ENCODE measurements around the gene PPP1R14B. TPM values are rescaled to one million over a fixed set of nuclear protein-coding genes. Genes with fewer than 3 reads are reported as not detected.

PPP1R14B gene
- total RNA-seq, 1 experiment from 2014 or later = 435 TPM

DNA sequence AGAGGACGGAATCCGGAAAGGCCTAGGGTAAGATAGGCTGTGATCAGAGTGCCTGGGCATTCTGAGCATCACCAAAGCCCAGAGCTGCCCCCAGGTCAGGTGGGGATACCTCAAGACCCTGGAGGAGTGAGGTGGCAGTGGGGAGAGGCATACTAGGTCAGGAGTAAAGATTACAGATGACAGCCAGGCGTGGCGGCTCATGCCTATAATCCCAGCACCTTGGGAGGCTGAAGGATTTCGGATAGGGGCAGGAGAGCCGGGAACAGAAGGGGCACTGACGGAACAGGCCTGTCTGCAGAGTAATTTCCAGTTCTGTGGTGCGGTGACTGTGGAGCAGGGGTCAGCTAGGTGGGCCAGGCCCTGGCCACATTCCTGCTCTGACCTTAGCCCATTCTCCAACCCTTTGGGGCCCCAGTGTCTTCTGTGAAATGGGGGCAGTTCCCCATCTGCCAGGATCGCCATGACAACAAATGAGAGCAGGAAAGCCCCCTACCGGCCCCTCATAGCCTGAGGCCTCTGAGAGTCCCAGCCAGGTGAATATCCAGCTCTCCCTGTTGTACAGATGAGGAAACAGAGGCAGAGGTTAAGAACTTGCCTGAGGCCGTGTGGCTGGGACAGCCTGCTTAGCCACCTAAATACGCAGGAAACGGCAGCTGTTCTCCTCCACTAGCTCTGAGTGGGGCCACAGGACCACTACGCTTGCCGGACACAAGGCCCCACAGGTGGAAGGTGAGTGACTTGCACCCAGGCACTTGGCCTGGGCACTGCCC lies 28.5 kb upstream of the PPP1R14B start:
- TF ChIP-seq CTCF (conservative IDR thresholded peaks at IDR 0.05) (no peak), EZH2 (IDR thresholded peaks at IDR 0.05; ENCODE audit: low read depth) (no peak)
- H3K4me3 ChIP-seq = no peak overlapping the region
- H3K4me1 ChIP-seq (replicated peaks; ENCODE audit: insufficient read depth) = peaks cover 29% of the 10 kb centered on the region
- H3K9me3 ChIP-seq (ENCODE audit: insufficient read depth, low read depth) = no peaks in the 10 kb centered on the region
- no peak overlapping the region for H2AFZ ChIP-seq
- peaks cover 25% of the 10 kb centered on the region for H3K79me2 ChIP-seq (ENCODE audit: low read depth)
- DNase-seq = peak in 1 of 2 experiments; percentile 18
- H4K20me1 ChIP-seq (ENCODE audit: insufficient read depth) = no peaks in the 10 kb centered on the region
- no peak overlapping the region for H3K4me2 ChIP-seq
- POLR2A ChIA-PET (ENCODE audit: unreplicated experiment) = interaction anchor here (0.7 kb wide), 1 partner anchor 662 kb away, joined by 18 read pairs; no protein-coding TSS in a partner anchor
- H3K36me3 ChIP-seq (ENCODE audit: low read depth) = no peaks in the 10 kb centered on the region
- H3F3A ChIP-seq (ENCODE audit: insufficient read depth, low read depth) = peaks cover 53% of the 10 kb centered on the region
- intact Hi-C loops (cut with micrococcal nuclease; ENCODE audit: unreplicated experiment) = no loop called here
- CTCF ChIA-PET = interaction anchor here (1.0 to 1.1 kb wide), 2 partner anchors 29 to 57 kb away, joined by 3 to 5 read pairs; no protein-coding TSS in a partner anchor
- H3K9me2 ChIP-seq (ENCODE audit: insufficient read depth) = no peaks in the 10 kb centered on the region
- no TSS peak for BruUV-seq (replicated peaks)
- no peaks in the 10 kb centered on the region for H3K27me3 ChIP-seq (ENCODE audit: insufficient read depth, low read depth)
- H3K27ac ChIP-seq = no peak overlapping the region

GRCh38 chr11:64269540-64270220 lies 22.9 kb upstream of the PPP1R14B start:
- intact Hi-C loops (cut with micrococcal nuclease; ENCODE audit: unreplicated experiment) = loop anchor here (1.0 kb wide), 5 partner anchors 16 to 65 kb away; partner anchors contain the start of genes ESRRA, FKBP2 and GPR137
- TF ChIP-seq EZH2 (IDR thresholded peaks at IDR 0.05; ENCODE audit: low read depth) (no peak), CTCF (conservative IDR thresholded peaks at IDR 0.05) (peak; percentile 35; the same call in 1 of the 2 replicates)
- H3K4me3 ChIP-seq = peak overlapping the region; percentile 63
- no peaks in the 10 kb centered on the region for H3K27me3 ChIP-seq (ENCODE audit: insufficient read depth, low read depth)
- H3K4me1 ChIP-seq (replicated peaks; ENCODE audit: insufficient read depth) = peaks cover 25% of the 10 kb centered on the region
- H2AFZ ChIP-seq = peak overlapping the region; percentile 78
- DNase-seq = peak; percentile 99
- BruUV-seq (replicated peaks) = TSS peak; percentile 59
- H4K20me1 ChIP-seq (ENCODE audit: insufficient read depth) = no peaks in the 10 kb centered on the region
- H3F3A ChIP-seq (ENCODE audit: insufficient read depth, low read depth) = peaks cover 54% of the 10 kb centered on the region
- H3K27ac ChIP-seq = peak overlapping the region; percentile 89
- H3K9me3 ChIP-seq (ENCODE audit: insufficient read depth, low read depth) = no peaks in the 10 kb centered on the region
- H3K36me3 ChIP-seq (ENCODE audit: low read depth) = no peaks in the 10 kb centered on the region
- ChIA-PET CTCF (interaction anchor here (0.5 to 1.0 kb wide), 5 partner anchors 18 to 1063 kb away, joined by 3 to 6 read pairs (median 5); partner anchors contain the start of gene PRDX5), POLR2A (ENCODE audit: unreplicated experiment) (interaction anchor here (0.5 to 0.7 kb wide), 6 partner anchors 18 to 1542 kb away, joined by 3 to 13 read pairs (median 4); partner anchors contain the start of genes FKBP2, HNRNPUL2 and TRMT112)
- H3K4me2 ChIP-seq = peak overlapping the region; percentile 91
- peaks cover 25% of the 10 kb centered on the region for H3K79me2 ChIP-seq (ENCODE audit: low read depth)
- no peaks in the 10 kb centered on the region for H3K9me2 ChIP-seq (ENCODE audit: insufficient read depth)

GRCh38 chr11:64268893-64269539 lies 22.3 kb upstream of the PPP1R14B start:
- H3K27me3 ChIP-seq (ENCODE audit: insufficient read depth, low read depth) = no peaks in the 10 kb centered on the region
- H3K27ac ChIP-seq = peak overlapping the region; percentile 89
- peak; percentile 67 to 78 for DNase-seq
- ChIA-PET POLR2A (ENCODE audit: unreplicated experiment) (interaction anchor here (0.5 to 0.6 kb wide), 3 partner anchors 17 to 55 kb away, joined by 3 to 13 read pairs (median 4); partner anchors contain the start of gene FKBP2), CTCF (interaction anchor here (0.5 to 1.3 kb wide), 4 partner anchors 17 to 1064 kb away, joined by 3 to 6 read pairs (median 4); partner anchors contain the start of gene PRDX5)
- no peaks in the 10 kb centered on the region for H3K9me3 ChIP-seq (ENCODE audit: insufficient read depth, low read depth)
- peaks cover 22% of the 10 kb centered on the region for H3K79me2 ChIP-seq (ENCODE audit: low read depth)
- intact Hi-C loops (cut with micrococcal nuclease; ENCODE audit: unreplicated experiment) = no loop called here
- H3F3A ChIP-seq (ENCODE audit: insufficient read depth, low read depth) = peaks cover 49% of the 10 kb centered on the region
- H3K4me1 ChIP-seq (replicated peaks; ENCODE audit: insufficient read depth) = peaks cover 25% of the 10 kb centered on the region
- peak overlapping the region; percentile 78 for H2AFZ ChIP-seq
- H3K9me2 ChIP-seq (ENCODE audit: insufficient read depth) = no peaks in the 10 kb centered on the region
- H3K4me3 ChIP-seq = peak overlapping the region; percentile 63
- H3K4me2 ChIP-seq = peak overlapping the region; percentile 91
- no peaks in the 10 kb centered on the region for H4K20me1 ChIP-seq (ENCODE audit: insufficient read depth)
- no TSS peak for BruUV-seq (replicated peaks)
- H3K36me3 ChIP-seq (ENCODE audit: low read depth) = no peaks in the 10 kb centered on the region
- TF ChIP-seq EZH2 (IDR thresholded peaks at IDR 0.05; ENCODE audit: low read depth) (no peak), CTCF (conservative IDR thresholded peaks at IDR 0.05) (no peak)
